Measurements from ENCODE around the gene CYB561D1. TPM values are rescaled to one million over a fixed set of nuclear protein-coding genes. Genes with fewer than 3 reads are reported as not detected.
A peak's percentile ranks its signal among the peaks of the same experiment; 100 is the strongest.

The CYB561D1 gene
- total and polyA plus RNA-seq, 9 donors = 3.8 to 11.7 (median 9.3) TPM

- TF ChIP-seq POLR2A (IDR thresholded peaks at IDR 0.05) = no peak
- no peak for TF ChIP-seq EP300 (IDR thresholded peaks at IDR 0.05)
- TF ChIP-seq CTCF (IDR thresholded peaks at IDR 0.05) = no peak
- Histone ChIP-seq H3K36me3 (no peaks in the 10 kb centered on the region), H3K4me1 (ENCODE audit: insufficient read depth) (no peaks in the 10 kb centered on the region), H3K4me3 (no peak overlapping the region), H3K27me3 (no peaks in the 10 kb centered on the region), H3K9me3 (no peaks in the 10 kb centered on the region), H3K27ac (no peak overlapping the region)
- intact Hi-C loops (cut with DNase I) = no loop called here
- no peak for DNase-seq
- WGBS, 3 donors = 89 to 98% (median 91%) methylated on average over 1 of the region's 1 CpG
Measured at GRCh38 chr1:109454497-109455133, 39.3 kb upstream of the CYB561D1 start.

- TF ChIP-seq EP300 (IDR thresholded peaks at IDR 0.05) (no peak), POLR2A (IDR thresholded peaks at IDR 0.05) (no peak), CTCF (IDR thresholded peaks at IDR 0.05) (no peak)
- no peak for DNase-seq
- 82 to 84% (median 84%) methylated on average over 4 of the region's 4 CpGs for WGBS, 3 donors
- intact Hi-C loops (cut with DNase I) = no loop called here
- Histone ChIP-seq H3K27ac (no peak overlapping the region), H3K36me3 (no peaks in the 10 kb centered on the region), H3K9me3 (no peaks in the 10 kb centered on the region), H3K27me3 (no peaks in the 10 kb centered on the region), H3K4me3 (no peak overlapping the region), H3K4me1 (ENCODE audit: insufficient read depth) (no peaks in the 10 kb centered on the region)
Measured at GRCh38 chr1:109457819-109458218, 36.1 kb upstream of the CYB561D1 start.

GRCh38 chr1:109466125-109466451 is 27.8 kb upstream of the CYB561D1 start:
- no peaks in the 10 kb centered on the region for H3K4me1 ChIP-seq (ENCODE audit: insufficient read depth)
- peak overlapping the region; percentile 70 for H3K4me3 ChIP-seq
- H3K36me3 ChIP-seq = no peaks in the 10 kb centered on the region
- no peaks in the 10 kb centered on the region for H3K9me3 ChIP-seq
- no peak for DNase-seq
- H3K27me3 ChIP-seq = no peaks in the 10 kb centered on the region
- intact Hi-C loops (cut with DNase I) = no loop called here
- H3K27ac ChIP-seq = peak overlapping the region in 1 of 2 donors; percentile 34
- WGBS, 3 donors = 2 to 3% (median 2%) methylated on average over 24 of the region's 24 CpGs
- no peak for TF ChIP-seq POLR2A (IDR thresholded peaks at IDR 0.05)
- TF ChIP-seq EP300 (IDR thresholded peaks at IDR 0.05) = no peak
- no peak for TF ChIP-seq CTCF (IDR thresholded peaks at IDR 0.05)

- H3K4me3 ChIP-seq = peak within 1 kb of the TSS; percentile 70
- no peaks in the 10 kb centered on the region for H3K27me3 ChIP-seq
- intact Hi-C loops (cut with DNase I) = no loop called here
- no peaks in the 10 kb centered on the region for H3K36me3 ChIP-seq
- H3K9me3 ChIP-seq = no peaks in the 10 kb centered on the region
- 0 to 2% (median 1%) methylated on average over 28 to 88 of the region's 88 CpGs for WGBS, 3 donors
- TF ChIP-seq CTCF (IDR thresholded peaks at IDR 0.05) (peak in 1 of 3 donors; percentile 27), POLR2A (IDR thresholded peaks at IDR 0.05) (peak; percentile 23), EP300 (IDR thresholded peaks at IDR 0.05) (no peak)
- peak; percentile 46 to 71 (median 57) for DNase-seq
- H3K4me1 ChIP-seq (ENCODE audit: insufficient read depth) = no peaks in the 10 kb centered on the region
- peak within 1 kb of the TSS in 1 of 2 donors; percentile 34 for H3K27ac ChIP-seq
Measured at GRCh38 chr1:109466452-109467300, 27.2 kb upstream of the CYB561D1 start, which contains the start of gene SYPL2. Gene SYPL2, plus strand, starts transcription at chr1:109466546. Its CDS starts 298 bp downstream, at chr1:109466844.
